Rectal smooth muscle tissue (tissue), 1 donor: ENCODE data around the gene CTU2.

Source experiments
- H3K27ac ChIP-seq: one replicate; pipeline ENCODE4 v1.7.0; 2013; ENCODE audit warnings: low read depth, low read length, inconsistent platforms
- H3K27me3 ChIP-seq: one replicate; pipeline ENCODE4 v1.7.0; 2013; ENCODE audit warnings: low read length; ENCODE audit not compliant: control insufficient read depth, insufficient read depth
- H3K36me3 ChIP-seq: one replicate; pipeline ENCODE4 v1.7.0; 2013; ENCODE audit warnings: low read length; ENCODE audit not compliant: control insufficient read depth, insufficient read depth
- H3K4me1 ChIP-seq: one replicate; pipeline ENCODE4 v1.7.0; 2013; ENCODE audit warnings: low read length; ENCODE audit not compliant: control insufficient read depth, insufficient read depth
- H3K4me3 ChIP-seq: one replicate; pipeline ENCODE4 v1.7.0; 2013; ENCODE audit warnings: low read length
- H3K9ac ChIP-seq: one replicate; pipeline ENCODE4 v1.7.0; 2013; ENCODE audit warnings: low read length

CTU2 gene

GRCh38 chr16:88741368-88741767, 35.1 kb downstream of the CTU2 start:
- Histone ChIP-seq H3K4me3 (no peak overlapping the region), H3K36me3 (peaks cover 7% of the 10 kb centered on the region), H3K27ac (no peak overlapping the region), H3K4me1 (peaks cover 12% of the 10 kb centered on the region), H3K27me3 (no peaks in the 10 kb centered on the region), H3K9ac (no peak overlapping the region)

- H3K9ac ChIP-seq: no peak overlapping the region
- peaks cover 3% of the 10 kb centered on the region for H3K36me3 ChIP-seq
- H3K4me1 ChIP-seq: peaks cover 15% of the 10 kb centered on the region
- no peak overlapping the region for H3K4me3 ChIP-seq
- H3K27ac ChIP-seq: no peak overlapping the region
- H3K27me3 ChIP-seq: no peaks in the 10 kb centered on the region
Observed at GRCh38 chr16:88742896-88743605, 36.7 kb downstream of the CTU2 start.

- H3K4me3 ChIP-seq: peak overlapping the region; percentile 6
- H3K4me1 ChIP-seq: peaks cover 15% of the 10 kb centered on the region
- H3K9ac ChIP-seq: no peak overlapping the region
- H3K27me3 ChIP-seq: no peaks in the 10 kb centered on the region
- no peak overlapping the region for H3K27ac ChIP-seq
- peaks cover 3% of the 10 kb centered on the region for H3K36me3 ChIP-seq
Observed at GRCh38 chr16:88743693-88744576, 37.6 kb downstream of the CTU2 start.

- H3K27me3 ChIP-seq: no peaks in the 10 kb centered on the region
- peaks cover 3% of the 10 kb centered on the region for H3K36me3 ChIP-seq
- peak overlapping the region; percentile 58 for H3K27ac ChIP-seq
- no peak overlapping the region for H3K9ac ChIP-seq
- H3K4me3 ChIP-seq: no peak overlapping the region
- H3K4me1 ChIP-seq: peaks cover 15% of the 10 kb centered on the region
Observed at GRCh38 chr16:88744577-88745521, 38.5 kb downstream of the CTU2 start.

GRCh38 chr16:88746506-88746905, 40.2 kb downstream of the CTU2 start:
- Histone ChIP-seq H3K36me3 (no peaks in the 10 kb centered on the region), H3K27ac (peak overlapping the region; percentile 82), H3K4me1 (peaks cover 15% of the 10 kb centered on the region), H3K9ac (no peak overlapping the region), H3K4me3 (no peak overlapping the region), H3K27me3 (no peaks in the 10 kb centered on the region)

- H3K36me3 ChIP-seq: peaks cover 3% of the 10 kb centered on the region
- H3K27ac ChIP-seq: peak overlapping the region; percentile 38
- peaks cover 15% of the 10 kb centered on the region for H3K4me1 ChIP-seq
- H3K9ac ChIP-seq: no peak overlapping the region
- no peak overlapping the region for H3K4me3 ChIP-seq
- H3K27me3 ChIP-seq: no peaks in the 10 kb centered on the region
Observed at GRCh38 chr16:88747588-88748301, 41.4 kb downstream of the CTU2 start.

- Histone ChIP-seq H3K4me1 (peaks cover 16% of the 10 kb centered on the region), H3K36me3 (peaks cover 3% of the 10 kb centered on the region), H3K27ac (peak overlapping the region; percentile 38), H3K27me3 (no peaks in the 10 kb centered on the region), H3K9ac (no peak overlapping the region), H3K4me3 (no peak overlapping the region)
Observed at GRCh38 chr16:88748364-88748763, 42.1 kb downstream of the CTU2 start.

- Histone ChIP-seq H3K9ac (no peak overlapping the region), H3K4me3 (no peak overlapping the region), H3K36me3 (peaks cover 3% of the 10 kb centered on the region), H3K4me1 (peaks cover 20% of the 10 kb centered on the region), H3K27ac (no peak overlapping the region), H3K27me3 (no peaks in the 10 kb centered on the region)
Observed at GRCh38 chr16:88749358-88749757, 43.1 kb downstream of the CTU2 start.

GRCh38 chr16:88750854-88751253, 44.6 kb downstream of the CTU2 start:
- H3K9ac ChIP-seq: no peak overlapping the region

GRCh38 chr16:88752386-88753002, 46.2 kb downstream of the CTU2 start:
- Histone ChIP-seq H3K27me3 (no peaks in the 10 kb centered on the region), H3K4me3 (no peak overlapping the region), H3K4me1 (peaks cover 16% of the 10 kb centered on the region), H3K27ac (no peak overlapping the region), H3K9ac (no peak overlapping the region), H3K36me3 (peaks cover 3% of the 10 kb centered on the region)

More at GRCh38 chr16:88750854-88751253, 44.6 kb downstream of the CTU2 start:
- peaks cover 3% of the 10 kb centered on the region for H3K36me3 ChIP-seq
- no peak overlapping the region for H3K27ac ChIP-seq
- no peak overlapping the region for H3K4me3 ChIP-seq
- peaks cover 23% of the 10 kb centered on the region for H3K4me1 ChIP-seq
- H3K27me3 ChIP-seq: no peaks in the 10 kb centered on the region

- H3K4me3 ChIP-seq: no peak overlapping the region
- H3K9ac ChIP-seq: no peak overlapping the region
- no peaks in the 10 kb centered on the region for H3K27me3 ChIP-seq
- H3K36me3 ChIP-seq: peaks cover 3% of the 10 kb centered on the region
- H3K27ac ChIP-seq: peak overlapping the region; percentile 76
- peaks cover 18% of the 10 kb centered on the region for H3K4me1 ChIP-seq
Observed at GRCh38 chr16:88753191-88753590, 46.9 kb downstream of the CTU2 start.
